ENCODE data around the gene MTPN. TPM values are rescaled to one million over a fixed set of nuclear protein-coding genes. Genes with fewer than 3 reads are reported as not detected.

The MTPN gene
- total RNA-seq, 2 experiments from 2014 or later: 88.4 to 94.0 TPM

DNA sequence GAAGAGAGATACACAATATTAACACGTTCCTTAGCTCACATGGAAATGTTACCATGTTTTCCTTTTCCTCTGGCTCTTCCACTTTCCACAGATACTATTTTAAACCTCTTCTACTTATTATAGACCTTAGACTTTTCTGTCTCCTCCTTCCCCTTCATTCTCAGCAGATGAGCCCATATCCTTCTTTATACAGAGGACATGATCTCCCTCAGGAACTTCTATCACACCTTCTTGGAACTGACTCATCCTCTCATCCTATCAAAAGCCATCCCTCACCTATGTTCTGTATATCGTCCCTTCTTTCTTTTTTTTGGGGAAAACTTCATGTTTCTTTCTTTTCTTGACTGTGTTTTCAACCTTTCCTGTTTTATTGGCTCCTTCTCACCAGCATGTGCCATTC lies 20.8 kb downstream of the MTPN start:
- H3K36me3 Mint-ChIP-seq (ENCODE audit: low read depth): peaks cover 82% of the 10 kb centered on the region
- no peak overlapping the region for H3K4me3 ChIP-seq (ENCODE audit: low read length)
- peak overlapping the region; percentile 0 for H3K27ac Mint-ChIP-seq
- ChIA-PET CTCF (interaction anchor here (0.9 to 1.3 kb wide), 2 partner anchors 10 to 53 kb away, joined by 3 read pairs; no protein-coding TSS in a partner anchor), POLR2A (no interaction called here)
- ATAC-seq (ENCODE audit: poor library complexity): no peak
- TF ChIP-seq, protein P1, sequence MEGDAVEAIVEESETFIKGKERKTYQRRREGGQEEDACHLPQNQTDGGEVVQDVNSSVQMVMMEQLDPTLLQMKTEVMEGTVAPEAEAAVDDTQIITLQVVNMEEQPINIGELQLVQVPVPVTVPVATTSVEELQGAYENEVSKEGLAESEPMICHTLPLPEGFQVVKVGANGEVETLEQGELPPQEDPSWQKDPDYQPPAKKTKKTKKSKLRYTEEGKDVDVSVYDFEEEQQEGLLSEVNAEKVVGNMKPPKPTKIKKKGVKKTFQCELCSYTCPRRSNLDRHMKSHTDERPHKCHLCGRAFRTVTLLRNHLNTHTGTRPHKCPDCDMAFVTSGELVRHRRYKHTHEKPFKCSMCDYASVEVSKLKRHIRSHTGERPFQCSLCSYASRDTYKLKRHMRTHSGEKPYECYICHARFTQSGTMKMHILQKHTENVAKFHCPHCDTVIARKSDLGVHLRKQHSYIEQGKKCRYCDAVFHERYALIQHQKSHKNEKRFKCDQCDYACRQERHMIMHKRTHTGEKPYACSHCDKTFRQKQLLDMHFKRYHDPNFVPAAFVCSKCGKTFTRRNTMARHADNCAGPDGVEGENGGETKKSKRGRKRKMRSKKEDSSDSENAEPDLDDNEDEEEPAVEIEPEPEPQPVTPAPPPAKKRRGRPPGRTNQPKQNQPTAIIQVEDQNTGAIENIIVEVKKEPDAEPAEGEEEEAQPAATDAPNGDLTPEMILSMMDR (IDR thresholded peaks at IDR 0.05): no peak
- DNase-seq: no peak
- intact Hi-C loops (cut with DNase I, micrococcal nuclease): no loop called here
- no peak overlapping the region for H3K27ac ChIP-seq (ENCODE audit: low read depth in 1 of 2, low read length in 2 of 2)
- no peaks in the 10 kb centered on the region for H3K27me3 ChIP-seq (ENCODE audit: control insufficient read depth in 1 of 2, insufficient read depth in 2 of 2, low read length in 2 of 2)
- H3K9me3 Mint-ChIP-seq: no peaks in the 10 kb centered on the region
- no peaks in the 10 kb centered on the region for H3K4me1 ChIP-seq (ENCODE audit: insufficient read depth, low read length)
- H3K4me1 Mint-ChIP-seq (ENCODE audit: low read depth): peaks cover 83% of the 10 kb centered on the region
- H3K4me3 Mint-ChIP-seq: no peak overlapping the region
- peaks cover 6% of the 10 kb centered on the region for H3K36me3 ChIP-seq (ENCODE audit: insufficient read depth, low read length)
- no peaks in the 10 kb centered on the region for H3K9me3 ChIP-seq (ENCODE audit: control insufficient read depth in 1 of 2, insufficient read depth in 1 of 2, low read length in 2 of 2)
- H3K27me3 Mint-ChIP-seq: no peaks in the 10 kb centered on the region

DNA sequence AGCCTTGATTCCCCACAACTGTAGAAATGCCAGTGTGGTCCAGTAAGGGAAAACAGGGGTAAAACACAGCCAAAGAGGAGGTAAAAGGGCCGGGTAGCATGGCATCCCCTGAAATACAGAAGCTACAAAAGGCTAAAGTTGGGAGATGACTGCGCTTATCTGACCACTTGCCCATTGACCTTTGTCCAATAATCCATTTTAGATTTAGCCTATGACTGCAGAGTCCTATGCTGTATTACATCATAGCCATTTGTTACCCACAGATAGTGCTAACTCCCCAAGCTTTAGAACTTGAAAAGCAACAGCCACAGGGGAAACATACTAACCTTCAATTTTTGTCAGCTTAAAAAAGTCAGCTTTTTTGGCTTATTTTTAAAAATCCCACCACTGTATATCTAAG lies 26.2 kb downstream of the MTPN start:
- peak overlapping the region; percentile 13 for H3K27ac Mint-ChIP-seq
- no peak overlapping the region for H3K27ac ChIP-seq (ENCODE audit: low read depth in 1 of 2, low read length in 2 of 2)
- H3K9me3 ChIP-seq (ENCODE audit: control insufficient read depth in 1 of 2, insufficient read depth in 1 of 2, low read length in 2 of 2): no peaks in the 10 kb centered on the region
- H3K4me1 ChIP-seq (ENCODE audit: insufficient read depth, low read length): no peaks in the 10 kb centered on the region
- H3K27me3 ChIP-seq (ENCODE audit: control insufficient read depth in 1 of 2, insufficient read depth in 2 of 2, low read length in 2 of 2): no peaks in the 10 kb centered on the region
- intact Hi-C loops (cut with DNase I, micrococcal nuclease): no loop called here
- no peak overlapping the region for H3K4me3 Mint-ChIP-seq
- DNase-seq (no peak), ATAC-seq (ENCODE audit: poor library complexity) (no peak)
- ChIA-PET CTCF (interaction anchor here (1.7 kb wide), 1 partner anchor 14 kb away, joined by 3 read pairs; no protein-coding TSS in a partner anchor), POLR2A (interaction anchor here (0.9 kb wide), 1 partner anchor 13 kb away, joined by 3 read pairs; no protein-coding TSS in a partner anchor)
- peaks cover 82% of the 10 kb centered on the region for H3K4me1 Mint-ChIP-seq (ENCODE audit: low read depth)
- peaks cover 47% of the 10 kb centered on the region for H3K36me3 ChIP-seq (ENCODE audit: insufficient read depth, low read length)
- H3K36me3 Mint-ChIP-seq (ENCODE audit: low read depth): peaks cover 92% of the 10 kb centered on the region
- no peaks in the 10 kb centered on the region for H3K27me3 Mint-ChIP-seq
- H3K4me3 ChIP-seq (ENCODE audit: low read length): no peak overlapping the region
- no peaks in the 10 kb centered on the region for H3K9me3 Mint-ChIP-seq
- TF ChIP-seq, protein P1 (IDR thresholded peaks at IDR 0.05): no peak

DNA sequence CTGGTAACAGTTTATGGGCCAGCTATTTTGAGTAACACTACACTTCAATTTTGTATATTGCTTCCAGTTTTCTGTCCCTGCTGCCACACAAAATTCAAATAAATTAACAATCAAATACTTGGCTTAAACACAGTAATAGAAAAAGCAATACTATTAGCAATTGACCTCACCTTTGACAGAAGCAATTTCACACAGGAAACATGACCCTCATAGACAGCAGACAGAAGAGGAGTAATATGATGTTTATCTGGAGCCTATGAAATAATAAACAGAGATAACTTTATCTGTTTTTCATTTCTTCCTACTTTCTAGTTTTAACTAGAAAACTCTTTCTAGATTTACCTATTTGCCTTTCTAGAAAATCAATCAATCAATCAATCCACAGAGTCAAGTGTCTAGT lies 26.7 kb downstream of the MTPN start:
- H3K9me3 ChIP-seq (ENCODE audit: control insufficient read depth in 1 of 2, insufficient read depth in 1 of 2, low read length in 2 of 2): no peaks in the 10 kb centered on the region
- TF ChIP-seq, protein P1 (IDR thresholded peaks at IDR 0.05): no peak
- H3K4me3 ChIP-seq (ENCODE audit: low read length): no peak overlapping the region
- CTCF ChIA-PET: no interaction called here
- H3K4me3 Mint-ChIP-seq: no peak overlapping the region
- peak overlapping the region; percentile 13 for H3K27ac Mint-ChIP-seq
- H3K36me3 ChIP-seq (ENCODE audit: insufficient read depth, low read length): peaks cover 45% of the 10 kb centered on the region
- no peaks in the 10 kb centered on the region for H3K27me3 Mint-ChIP-seq
- ATAC-seq (ENCODE audit: poor library complexity) (no peak), DNase-seq (no peak)
- H3K36me3 Mint-ChIP-seq (ENCODE audit: low read depth): peaks cover 90% of the 10 kb centered on the region
- H3K4me1 Mint-ChIP-seq (ENCODE audit: low read depth): peaks cover 79% of the 10 kb centered on the region
- POLR2A ChIA-PET: interaction anchor here (0.9 kb wide), 1 partner anchor 12 kb away, joined by 3 read pairs; no protein-coding TSS in a partner anchor
- H3K27me3 ChIP-seq (ENCODE audit: control insufficient read depth in 1 of 2, insufficient read depth in 2 of 2, low read length in 2 of 2): no peaks in the 10 kb centered on the region
- no peaks in the 10 kb centered on the region for H3K4me1 ChIP-seq (ENCODE audit: insufficient read depth, low read length)
- intact Hi-C loops (cut with DNase I, micrococcal nuclease): no loop called here
- no peaks in the 10 kb centered on the region for H3K9me3 Mint-ChIP-seq
- no peak overlapping the region for H3K27ac ChIP-seq (ENCODE audit: low read depth in 1 of 2, low read length in 2 of 2)

All from CD4-positive, alpha-beta T cell (primary cell).